DMS53 treated with DMSO at 0.1 percent for 48 hours (cell line): ENCODE results near the gene ZFAND3.

Experiments used
- DNase-seq: peaks from one replicate; lab custom pipeline; 2025; ENCODE audit not compliant: unreplicated experiment; lab: John Stamatoyannopoulos, UW

The ZFAND3 gene

GRCh38 chr6:37794825-37795224 is 24.7 kb upstream of the ZFAND3 start:
- no peak for DNase-seq

- DNase-seq, result no peak
These were observed 20.9 kb upstream of the ZFAND3 start for GRCh38 chr6:37798436-37799262.

GRCh38 chr6:37799263-37799644 is 20.3 kb upstream of the ZFAND3 start:
- DNase-seq, result no peak

DNA sequence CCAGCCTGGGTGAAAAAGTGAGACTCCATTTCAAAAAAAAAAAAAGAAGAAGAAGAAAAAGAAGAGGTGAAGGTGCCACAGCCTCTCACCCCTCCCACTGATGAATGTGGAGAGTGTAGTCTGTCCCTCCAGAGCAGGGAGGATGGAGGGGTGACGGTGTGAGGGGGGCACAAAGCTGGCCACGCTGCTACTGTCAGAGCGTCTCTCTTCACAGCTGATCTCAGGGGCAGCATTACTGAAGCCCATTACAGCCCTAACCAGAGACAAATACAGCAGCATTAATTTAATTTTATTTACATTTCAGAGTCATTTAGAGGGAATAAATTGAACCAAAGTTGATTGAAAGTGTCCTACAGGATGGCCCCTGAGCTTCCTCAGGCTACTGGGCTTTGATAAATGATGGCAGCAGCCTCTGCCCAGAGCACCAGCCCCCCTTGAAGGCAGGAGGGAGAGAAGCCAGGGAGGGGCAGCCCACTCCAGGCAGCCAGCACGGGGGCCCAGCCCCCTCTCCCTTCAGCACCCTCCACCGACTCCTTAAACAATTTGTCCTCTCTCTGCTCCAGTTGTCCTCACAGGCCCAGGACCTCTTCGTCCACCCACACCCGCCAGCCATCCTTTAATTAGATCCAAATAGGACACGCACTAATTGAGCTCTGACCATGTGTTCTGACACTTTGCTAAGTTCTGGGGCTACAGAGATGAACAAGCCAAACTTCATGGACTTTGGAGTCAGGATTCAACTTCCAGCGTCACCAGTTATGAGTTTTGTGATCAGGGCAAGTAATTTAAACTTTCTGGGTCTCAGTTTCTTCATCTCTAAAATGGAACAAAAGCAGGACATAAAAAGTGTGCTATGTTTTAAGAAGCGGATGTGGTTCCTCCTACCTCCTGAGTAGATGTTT is 18.6 kb upstream of the ZFAND3 start:
- DNase-seq, result no peak

DNA sequence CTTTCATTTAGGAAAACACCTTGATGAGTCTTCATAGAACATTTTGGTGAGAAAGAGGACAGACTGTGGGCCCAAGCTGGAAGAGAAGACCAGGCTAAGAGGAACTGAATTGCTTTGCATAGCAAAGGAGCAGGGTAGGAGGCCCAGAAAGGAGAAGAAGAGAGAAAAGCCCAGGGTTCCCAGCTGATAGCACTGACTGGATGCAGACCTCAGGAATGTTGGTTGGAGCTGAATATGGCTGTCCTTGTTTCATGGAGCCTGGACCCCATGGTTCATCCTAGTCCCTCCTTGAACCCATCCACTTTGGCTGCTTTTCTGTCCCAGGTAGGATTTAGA is 18.0 kb upstream of the ZFAND3 start:
- no peak for DNase-seq

DNA sequence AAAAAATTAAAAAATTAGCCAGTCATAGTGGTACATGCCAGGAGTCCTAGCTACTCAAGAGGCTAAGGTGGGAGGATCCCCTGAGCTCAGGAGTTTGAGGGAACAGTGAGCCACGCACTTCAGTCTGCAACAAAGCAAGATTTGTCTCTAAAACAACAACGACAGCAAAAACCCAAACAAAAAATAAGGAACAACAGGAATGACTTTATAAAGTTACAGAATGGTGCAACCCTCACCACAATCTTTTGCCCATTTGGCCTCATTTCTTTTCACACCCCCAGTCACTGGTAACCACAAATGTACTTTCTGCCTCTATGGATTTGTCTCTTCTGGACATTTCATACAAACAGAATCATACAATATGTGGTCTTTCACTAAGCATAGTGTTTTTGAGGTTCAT is 16.7 kb upstream of the ZFAND3 start:
- DNase-seq, result no peak

- no peak for DNase-seq
These were observed 14.9 kb upstream of the ZFAND3 start for GRCh38 chr6:37804586-37804985.

DNA sequence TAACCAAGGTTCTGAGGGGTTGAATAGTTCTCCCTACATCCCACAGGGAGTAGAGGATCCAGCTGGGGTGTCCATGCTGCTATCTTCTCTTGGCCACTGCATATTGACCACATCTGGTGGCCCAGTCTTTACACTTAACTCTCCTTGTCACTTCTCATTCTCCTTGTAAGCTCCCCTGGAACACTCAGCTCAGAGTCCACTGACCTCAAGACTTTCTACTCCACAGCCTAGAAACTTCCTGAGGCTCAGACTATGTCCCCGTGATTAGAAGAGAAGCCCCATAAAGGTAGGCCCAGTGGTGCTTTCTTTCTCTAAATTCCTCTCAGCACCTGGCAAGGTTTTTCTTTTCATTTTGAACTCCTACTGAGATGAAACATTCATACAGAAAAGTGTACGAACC is 13.3 kb upstream of the ZFAND3 start:
- DNase-seq, result no peak

GRCh38 chr6:37807656-37808055 is 11.9 kb upstream of the ZFAND3 start:
- no peak for DNase-seq

GRCh38 chr6:37809197-37809543 is 10.4 kb upstream of the ZFAND3 start:
- no peak for DNase-seq

GRCh38 chr6:37812841-37813240 is 6.7 kb upstream of the ZFAND3 start:
- DNase-seq, result no peak

- no peak for DNase-seq
These were observed 5.2 kb upstream of the ZFAND3 start for GRCh38 chr6:37814374-37814773.

DNA sequence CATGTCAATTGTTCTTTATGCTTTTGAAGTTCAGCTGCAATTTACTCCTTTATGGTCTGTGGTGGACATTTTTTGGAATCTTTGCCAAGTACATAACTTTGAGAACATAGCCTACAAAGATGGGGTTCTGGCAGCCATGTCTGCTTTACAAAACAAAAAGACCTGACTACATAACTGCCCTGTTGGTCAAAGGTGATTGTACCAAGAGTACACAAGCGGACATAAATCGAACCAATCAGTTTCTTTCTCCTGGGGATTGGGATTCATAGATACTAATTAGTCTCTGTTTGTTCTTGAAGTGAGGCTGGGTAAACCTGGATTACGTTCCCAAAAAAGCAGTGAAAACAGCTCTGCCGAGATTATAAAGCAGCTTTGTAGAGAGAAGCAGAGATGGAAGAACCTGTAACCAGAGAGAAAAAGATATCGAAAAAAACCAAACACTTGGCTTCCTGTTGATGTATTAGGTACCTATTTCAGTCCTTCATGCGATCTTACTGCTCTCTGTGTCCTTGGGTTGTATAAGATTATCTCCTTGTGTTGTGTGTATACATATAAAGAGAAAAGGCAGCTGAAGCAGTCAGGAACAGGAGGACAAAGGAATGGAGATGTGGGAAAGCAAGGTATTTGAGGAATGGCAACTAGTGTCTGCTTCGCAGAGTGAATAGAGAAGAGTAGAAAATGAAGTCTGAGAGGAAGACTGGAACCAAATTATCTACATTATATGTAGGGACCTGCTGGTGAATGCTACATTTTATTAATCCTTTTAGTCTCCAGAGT is 2.7 kb upstream of the ZFAND3 start:
- no peak for DNase-seq

- peak; percentile 82 for DNase-seq
These were observed 871 bp upstream of the ZFAND3 start for GRCh38 chr6:37818536-37819176.

- DNase-seq, result no peak
These were observed 533 bp downstream of the ZFAND3 start for GRCh38 chr6:37819802-37820717.

DNA sequence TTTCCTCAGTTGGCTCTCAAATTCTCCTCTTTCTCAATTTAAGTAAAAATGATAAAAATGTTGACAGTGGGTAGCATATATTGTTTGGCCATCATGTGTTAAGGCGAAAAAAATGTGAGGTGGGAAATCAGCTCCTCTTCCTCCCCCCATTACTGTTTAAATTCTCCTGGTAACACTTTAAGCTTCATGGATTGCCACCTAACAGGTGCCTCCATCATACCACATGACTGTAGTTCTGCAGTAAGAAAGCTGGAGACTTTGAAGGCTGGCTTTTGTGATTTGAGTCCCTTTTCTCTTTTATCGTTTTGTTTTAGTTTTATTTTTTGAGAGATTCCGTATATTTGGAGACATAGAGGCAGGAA is 1.2 kb downstream of the ZFAND3 start:
- DNase-seq, result no peak

DNA sequence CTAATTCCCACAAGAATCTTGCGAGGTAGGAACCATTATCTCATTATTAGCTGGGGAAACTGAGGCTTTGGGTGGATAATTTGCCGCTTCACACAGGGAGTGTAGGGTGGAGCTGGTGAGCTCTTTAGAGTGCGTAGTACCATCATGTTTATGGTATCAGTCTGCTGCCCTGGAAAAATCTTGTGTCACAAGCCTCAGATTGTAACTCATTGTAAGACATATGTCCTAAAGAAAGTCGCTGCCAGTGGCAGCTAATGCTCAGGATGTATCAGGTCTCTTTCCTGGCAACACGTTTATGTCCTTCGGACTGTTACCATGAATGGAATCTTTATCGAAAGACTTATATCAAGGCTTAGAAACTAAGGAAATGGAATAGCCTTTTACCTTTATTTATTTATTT is 1.9 kb downstream of the ZFAND3 start:
- DNase-seq, result no peak

- DNase-seq, result no peak
These were observed 3.5 kb downstream of the ZFAND3 start for GRCh38 chr6:37822851-37823682.

DNA sequence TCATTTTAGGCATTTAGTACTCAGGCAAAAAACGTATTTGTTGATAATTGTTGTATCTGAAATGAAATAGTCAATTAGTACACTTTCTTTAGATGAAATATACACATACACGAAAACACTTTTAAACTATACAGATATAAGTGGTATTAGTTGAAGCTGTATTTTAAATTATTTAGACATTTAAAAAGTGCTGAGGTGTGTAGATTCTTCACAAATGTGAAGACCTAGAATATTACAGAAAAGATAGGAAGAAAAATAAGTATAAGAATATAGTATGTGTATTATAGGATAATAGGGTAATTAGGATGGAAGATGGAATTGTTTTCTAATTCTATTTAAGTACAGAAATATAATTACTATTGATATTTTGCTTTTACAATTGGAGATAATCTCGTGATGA is 4.6 kb downstream of the ZFAND3 start:
- DNase-seq, result no peak
